ENCODE measurements around the gene CTSW.

GRCh38 chr11:65917077-65917433 is 37.4 kb downstream of the CTSW start:
- no peak for TF ChIP-seq POLR2A (IDR thresholded peaks at IDR 0.05)
- no peak for TF ChIP-seq CTCF (IDR thresholded peaks at IDR 0.05)

All from suprapubic skin (tissue), 3 donors.